Bronchial smooth muscle cell (primary cell): ENCODE data around the gene NUP155. TPM values are rescaled to one million over a fixed set of nuclear protein-coding genes. Genes with fewer than 3 reads are reported as not detected.

Source experiments
- total RNA-seq: library from RNA; depleted of rRNA; stranded (reverse); fragments of >200 nt; gene quantifications from 2 replicates; pipeline ENCODE4 v1.2.1, GENCODE V29; 2014

The NUP155 gene
- 18.6 and 19.9 TPM in 2 replicates for total RNA-seq

DNA sequence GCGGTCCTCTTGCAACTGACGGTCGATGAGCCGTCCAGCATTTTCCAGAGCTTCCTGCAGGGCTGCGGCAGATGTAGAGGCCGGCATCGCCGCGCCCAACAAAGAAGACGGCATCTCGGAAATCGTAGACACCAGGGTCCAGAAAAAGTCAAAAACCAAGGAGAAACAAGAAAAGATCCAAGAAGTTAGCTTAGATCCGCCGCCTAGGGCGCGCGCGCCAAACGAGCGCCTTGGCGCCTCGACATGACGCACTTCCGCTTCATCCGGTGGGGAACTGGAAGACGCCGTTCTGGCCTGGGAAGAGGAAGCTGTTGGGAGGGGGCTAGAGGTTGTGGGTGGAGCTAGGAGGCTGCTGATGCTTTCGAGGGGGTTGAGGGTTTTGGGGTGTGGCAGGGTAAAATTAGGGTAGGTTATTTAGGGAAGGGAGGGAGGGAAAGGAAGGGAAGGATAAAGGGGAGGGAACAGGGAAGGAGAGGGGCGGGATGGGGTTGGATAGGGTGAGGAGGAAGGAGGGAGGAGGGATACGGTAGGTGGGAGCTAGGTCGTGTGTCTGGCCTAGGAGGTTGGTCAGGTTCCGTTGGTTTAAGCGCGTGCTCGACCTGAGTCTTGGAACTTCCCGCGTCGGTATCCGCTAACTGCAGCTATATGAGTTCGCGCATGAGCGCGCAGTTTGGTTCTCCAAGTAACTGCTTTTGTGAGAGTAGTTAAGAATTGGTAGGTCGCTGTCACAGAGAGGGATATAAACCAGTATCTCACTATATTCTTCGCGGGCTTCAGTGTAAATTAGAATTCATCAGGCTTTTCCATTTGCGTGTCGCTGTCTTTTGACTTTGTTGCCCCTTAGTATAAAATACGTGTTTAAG, at the start of gene NUP155:
Gene NUP155 (minus strand): TSS at position 243 of the 863 bp plus-strand sequence. CDS start 129 bp downstream, at position 114.

DNA sequence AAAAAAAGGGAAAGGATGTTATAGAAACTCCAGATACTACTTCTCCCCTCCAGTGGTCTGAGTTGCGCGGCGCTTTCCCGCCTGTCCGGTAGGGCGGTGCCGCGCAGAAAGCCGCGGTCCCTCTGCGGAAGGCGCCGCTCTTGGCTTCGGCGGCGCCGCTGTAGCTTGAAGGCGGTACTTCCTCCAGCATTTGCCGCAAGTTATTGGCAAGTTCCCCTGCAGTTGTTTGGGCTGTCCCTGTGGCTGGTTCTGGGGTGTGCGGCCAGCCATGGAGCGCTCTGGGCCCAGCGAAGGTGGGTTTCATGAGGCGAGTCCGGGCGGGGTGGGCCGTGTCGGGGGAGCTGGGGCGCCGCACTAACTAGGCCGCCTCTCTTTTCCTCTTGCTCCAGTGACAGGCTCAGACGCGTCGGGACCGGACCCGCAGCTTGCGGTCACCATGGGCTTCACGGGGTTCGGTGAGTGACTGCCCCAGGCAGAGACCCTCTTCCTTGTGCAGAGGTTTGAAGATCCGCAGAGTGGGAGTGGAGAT, 8.3 kb upstream of the NUP155 start, which contains the start of gene WDR70:
Gene WDR70 (plus strand): TSS at position 219 of the 529 bp plus-strand sequence. CDS start 50 bp downstream, at position 269.

DNA sequence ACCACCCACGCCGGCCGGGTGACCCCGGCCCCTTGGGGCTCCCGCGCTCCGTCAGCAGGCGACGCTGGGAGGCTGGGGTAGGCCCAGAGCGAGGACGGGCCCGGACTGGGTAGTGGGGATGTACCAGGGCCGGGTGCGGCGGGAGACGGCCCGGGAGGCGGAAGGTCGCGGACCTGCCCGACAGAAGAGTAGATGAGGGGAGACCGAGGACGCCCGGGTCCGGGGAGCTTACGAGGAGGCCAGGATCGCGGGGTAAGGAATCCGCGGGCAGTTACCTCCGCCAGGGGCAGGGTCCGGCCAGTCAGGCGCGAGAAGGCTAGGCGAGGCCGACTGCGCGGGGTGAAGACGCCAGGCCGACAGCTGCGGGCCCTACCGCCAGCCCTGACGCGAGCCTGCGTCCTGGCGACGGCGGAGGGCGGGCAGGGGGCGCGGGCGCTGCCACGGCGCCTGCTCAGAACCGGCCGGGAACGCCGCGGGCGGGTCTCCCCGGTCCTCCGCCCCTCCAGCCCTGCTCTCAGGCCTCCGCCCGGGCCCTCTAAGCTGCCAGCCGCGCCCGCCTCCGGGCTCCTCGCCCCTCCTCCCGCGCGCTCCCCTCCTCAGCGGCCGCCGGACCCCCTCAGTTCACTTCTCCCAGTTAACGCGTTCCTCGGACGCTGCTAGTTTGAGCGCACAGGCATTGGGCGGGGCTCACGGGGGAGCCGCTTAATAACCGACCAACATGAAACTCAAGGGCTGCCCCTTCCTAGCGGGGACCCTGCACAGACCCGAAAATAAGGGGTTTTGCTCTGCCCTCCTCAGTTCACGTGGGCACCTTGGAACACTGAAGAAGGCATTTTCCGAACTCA, 121.7 kb downstream of the NUP155 start, which contains the start of gene CPLANE1:
Gene CPLANE1 (minus strand): TSS at position 407 of the 845 bp plus-strand sequence. CDS start 1,678 bp downstream, outside the sequence.

Other genes starting within 250 kb of the NUP155 start
- gene CPLANE1, start 121.7 kb downstream of the NUP155 start, total RNA-seq: 11.2 and 12.3 TPM in 2 replicates
- 32.0 and 44.8 TPM in 2 replicates for gene WDR70, start 8.2 kb upstream of the NUP155 start, total RNA-seq